Measurements from ENCODE around the gene HNRNPK.

The HNRNPK gene

DNA sequence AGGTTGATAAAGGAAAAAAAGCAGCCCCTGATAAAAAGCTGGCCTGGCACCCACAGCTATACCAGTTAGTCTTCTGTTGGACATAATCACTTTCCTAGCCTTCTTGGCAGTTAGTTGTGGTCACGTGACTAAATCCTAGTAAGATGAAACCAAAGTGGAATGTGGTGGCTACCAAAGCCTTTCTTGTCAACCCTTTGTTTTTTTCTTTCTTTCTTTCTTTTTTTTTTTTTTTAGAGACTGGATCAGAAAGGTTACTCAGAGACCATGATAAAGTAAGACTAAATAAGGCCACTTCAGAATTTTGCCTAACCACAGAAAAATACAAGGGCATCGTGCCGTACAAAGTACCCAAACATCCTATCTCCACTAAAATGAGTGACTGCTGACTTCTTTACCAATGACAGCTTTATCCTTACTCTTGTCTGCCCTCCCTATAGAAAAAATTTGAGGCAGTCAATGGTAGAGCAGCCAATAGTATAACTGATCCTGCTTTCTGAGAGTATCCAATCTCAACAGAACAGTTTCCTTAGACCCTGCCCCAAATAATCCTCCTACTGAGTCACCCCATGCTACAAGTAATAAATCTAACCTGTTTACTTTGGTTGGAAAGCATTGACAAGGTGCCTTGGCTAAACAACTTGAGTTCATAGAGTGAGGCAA lies 44.6 kb downstream of the HNRNPK start:
- H3K27me3 ChIP-seq (ENCODE audit: insufficient read depth, poor library complexity, severe bottlenecking), result no peaks in the 10 kb centered on the region
- peak overlapping the region; percentile 41 for H3K27ac ChIP-seq (replicated peaks)
- DNase-seq (ENCODE audit: low read depth in 1 of 2, low spot score in 1 of 2), result no peak
- H3K4me3 ChIP-seq (replicated peaks; ENCODE audit: insufficient read depth, low read length), result no peak overlapping the region
- TF ChIP-seq GABPA (IDR thresholded peaks at IDR 0.05; ENCODE audit: low read depth) (no peak), POLR2AphosphoS5 (IDR thresholded peaks at IDR 0.05; ENCODE audit: low read depth) (no peak), SPI1 (IDR thresholded peaks at IDR 0.05; ENCODE audit: borderline replicate concordance, low read depth) (no peak)
- TF ChIP-seq, protein P1, sequence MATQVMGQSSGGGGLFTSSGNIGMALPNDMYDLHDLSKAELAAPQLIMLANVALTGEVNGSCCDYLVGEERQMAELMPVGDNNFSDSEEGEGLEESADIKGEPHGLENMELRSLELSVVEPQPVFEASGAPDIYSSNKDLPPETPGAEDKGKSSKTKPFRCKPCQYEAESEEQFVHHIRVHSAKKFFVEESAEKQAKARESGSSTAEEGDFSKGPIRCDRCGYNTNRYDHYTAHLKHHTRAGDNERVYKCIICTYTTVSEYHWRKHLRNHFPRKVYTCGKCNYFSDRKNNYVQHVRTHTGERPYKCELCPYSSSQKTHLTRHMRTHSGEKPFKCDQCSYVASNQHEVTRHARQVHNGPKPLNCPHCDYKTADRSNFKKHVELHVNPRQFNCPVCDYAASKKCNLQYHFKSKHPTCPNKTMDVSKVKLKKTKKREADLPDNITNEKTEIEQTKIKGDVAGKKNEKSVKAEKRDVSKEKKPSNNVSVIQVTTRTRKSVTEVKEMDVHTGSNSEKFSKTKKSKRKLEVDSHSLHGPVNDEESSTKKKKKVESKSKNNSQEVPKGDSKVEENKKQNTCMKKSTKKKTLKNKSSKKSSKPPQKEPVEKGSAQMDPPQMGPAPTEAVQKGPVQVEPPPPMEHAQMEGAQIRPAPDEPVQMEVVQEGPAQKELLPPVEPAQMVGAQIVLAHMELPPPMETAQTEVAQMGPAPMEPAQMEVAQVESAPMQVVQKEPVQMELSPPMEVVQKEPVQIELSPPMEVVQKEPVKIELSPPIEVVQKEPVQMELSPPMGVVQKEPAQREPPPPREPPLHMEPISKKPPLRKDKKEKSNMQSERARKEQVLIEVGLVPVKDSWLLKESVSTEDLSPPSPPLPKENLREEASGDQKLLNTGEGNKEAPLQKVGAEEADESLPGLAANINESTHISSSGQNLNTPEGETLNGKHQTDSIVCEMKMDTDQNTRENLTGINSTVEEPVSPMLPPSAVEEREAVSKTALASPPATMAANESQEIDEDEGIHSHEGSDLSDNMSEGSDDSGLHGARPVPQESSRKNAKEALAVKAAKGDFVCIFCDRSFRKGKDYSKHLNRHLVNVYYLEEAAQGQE (IDR thresholded peaks at IDR 0.05; ENCODE audit: insufficient replicate concordance, low read depth), result no peak
- TF ChIP-seq, protein P2, sequence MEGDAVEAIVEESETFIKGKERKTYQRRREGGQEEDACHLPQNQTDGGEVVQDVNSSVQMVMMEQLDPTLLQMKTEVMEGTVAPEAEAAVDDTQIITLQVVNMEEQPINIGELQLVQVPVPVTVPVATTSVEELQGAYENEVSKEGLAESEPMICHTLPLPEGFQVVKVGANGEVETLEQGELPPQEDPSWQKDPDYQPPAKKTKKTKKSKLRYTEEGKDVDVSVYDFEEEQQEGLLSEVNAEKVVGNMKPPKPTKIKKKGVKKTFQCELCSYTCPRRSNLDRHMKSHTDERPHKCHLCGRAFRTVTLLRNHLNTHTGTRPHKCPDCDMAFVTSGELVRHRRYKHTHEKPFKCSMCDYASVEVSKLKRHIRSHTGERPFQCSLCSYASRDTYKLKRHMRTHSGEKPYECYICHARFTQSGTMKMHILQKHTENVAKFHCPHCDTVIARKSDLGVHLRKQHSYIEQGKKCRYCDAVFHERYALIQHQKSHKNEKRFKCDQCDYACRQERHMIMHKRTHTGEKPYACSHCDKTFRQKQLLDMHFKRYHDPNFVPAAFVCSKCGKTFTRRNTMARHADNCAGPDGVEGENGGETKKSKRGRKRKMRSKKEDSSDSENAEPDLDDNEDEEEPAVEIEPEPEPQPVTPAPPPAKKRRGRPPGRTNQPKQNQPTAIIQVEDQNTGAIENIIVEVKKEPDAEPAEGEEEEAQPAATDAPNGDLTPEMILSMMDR (IDR thresholded peaks at IDR 0.05; ENCODE audit: insufficient read depth, low read length), result no peak

DNA sequence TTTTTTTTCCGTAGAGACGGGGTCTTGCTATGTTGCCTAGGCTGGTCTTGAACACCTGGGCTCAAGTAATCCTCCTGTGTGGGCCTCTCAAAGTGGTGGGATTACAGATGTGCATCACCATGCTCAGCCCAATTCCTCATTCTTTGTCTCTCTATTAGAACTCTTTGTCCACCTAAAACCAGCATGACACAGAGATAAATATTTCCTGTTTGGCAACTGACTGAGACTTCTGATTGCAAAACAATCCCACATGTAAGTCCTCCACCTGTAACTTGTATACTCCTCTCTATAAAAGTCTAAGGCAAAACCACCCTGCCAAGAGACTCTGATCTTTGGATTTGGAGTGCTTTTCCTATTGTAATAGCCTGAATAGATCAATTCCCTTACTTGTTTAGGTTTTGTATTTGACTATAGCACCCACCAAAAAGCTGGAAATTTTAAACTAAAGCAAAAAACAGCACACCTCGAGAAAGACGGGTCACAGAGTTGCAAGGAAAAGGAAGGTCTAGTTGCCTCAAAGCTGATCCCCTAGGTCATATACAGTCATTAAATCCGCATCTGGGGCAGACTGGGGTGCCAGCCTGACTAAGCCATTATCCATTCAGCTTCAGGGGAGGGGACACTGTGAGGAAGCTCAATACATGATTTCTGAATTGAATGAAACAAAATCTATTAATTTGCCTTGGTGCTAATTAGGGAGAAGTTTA lies 45.3 kb downstream of the HNRNPK start:
- Histone ChIP-seq H3K27ac (replicated peaks) (peak overlapping the region; percentile 41), H3K4me3 (replicated peaks; ENCODE audit: insufficient read depth, low read length) (no peak overlapping the region), H3K27me3 (ENCODE audit: insufficient read depth, poor library complexity, severe bottlenecking) (no peaks in the 10 kb centered on the region)
- no peak for TF ChIP-seq POLR2AphosphoS5 (IDR thresholded peaks at IDR 0.05; ENCODE audit: low read depth)
- TF ChIP-seq SPI1 (IDR thresholded peaks at IDR 0.05; ENCODE audit: borderline replicate concordance, low read depth), result peak; percentile 50; the same call in 1 of the 2 replicates
- peak in 1 of 2 experiments; percentile 64 for DNase-seq (ENCODE audit: low read depth in 1 of 2, low spot score in 1 of 2)

DNA sequence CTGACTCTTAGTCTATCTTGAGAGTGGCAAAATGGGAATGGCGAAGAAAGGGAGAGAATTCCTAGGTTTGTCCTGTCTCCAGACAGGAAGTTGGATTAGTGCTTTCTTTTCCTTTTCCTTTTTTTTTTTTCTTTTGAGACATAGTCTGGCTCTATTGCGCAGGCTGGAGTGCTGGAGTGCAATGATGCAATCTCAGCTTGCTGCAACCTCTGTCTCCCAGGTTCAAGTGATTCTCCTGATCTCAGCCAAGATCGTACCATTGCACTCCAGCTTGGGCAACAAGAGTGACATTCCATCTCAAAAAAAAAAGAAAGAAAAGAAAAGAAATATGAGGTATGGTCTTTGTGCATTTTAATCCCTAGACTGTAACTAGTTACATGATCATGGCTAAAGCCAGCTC lies 46.2 kb downstream of the HNRNPK start:
- no peak overlapping the region for H3K4me3 ChIP-seq (replicated peaks; ENCODE audit: insufficient read depth, low read length)
- DNase-seq (ENCODE audit: low read depth in 1 of 2, low spot score in 1 of 2), result peak; percentile 47 to 70
- no peaks in the 10 kb centered on the region for H3K27me3 ChIP-seq (ENCODE audit: insufficient read depth, poor library complexity, severe bottlenecking)
- TF ChIP-seq SPI1 (IDR thresholded peaks at IDR 0.05; ENCODE audit: borderline replicate concordance, low read depth) (no peak), GABPA (IDR thresholded peaks at IDR 0.05; ENCODE audit: low read depth) (no peak), POLR2AphosphoS5 (IDR thresholded peaks at IDR 0.05; ENCODE audit: low read depth) (no peak)
- TF ChIP-seq, protein P1 (IDR thresholded peaks at IDR 0.05; ENCODE audit: insufficient replicate concordance, low read depth), result no peak
- TF ChIP-seq, protein P2 (IDR thresholded peaks at IDR 0.05; ENCODE audit: insufficient read depth, low read length), result no peak
- peak overlapping the region; percentile 39 for H3K27ac ChIP-seq (replicated peaks)

DNA sequence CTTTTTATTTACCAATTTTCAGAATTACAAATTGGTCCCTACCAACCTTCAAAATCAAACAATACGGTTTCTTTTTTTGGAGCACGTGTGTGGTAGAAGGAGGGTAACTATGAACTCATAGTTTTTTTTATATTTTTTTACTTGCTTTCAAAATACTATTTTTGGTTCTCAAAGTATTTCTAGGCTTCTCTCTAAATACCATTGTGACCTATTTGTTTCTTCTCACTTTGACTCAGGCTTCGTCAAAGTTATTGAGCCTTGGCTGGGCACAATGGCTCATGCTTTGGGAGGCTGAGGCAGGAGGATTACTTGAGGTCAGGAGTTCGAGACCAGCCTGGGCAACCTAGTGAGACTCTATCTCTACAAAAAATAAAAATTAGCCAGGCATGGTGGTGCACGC lies 47.2 kb downstream of the HNRNPK start:
- TF ChIP-seq, protein P2 (IDR thresholded peaks at IDR 0.05; ENCODE audit: insufficient read depth, low read length), result no peak
- TF ChIP-seq, protein P1 (IDR thresholded peaks at IDR 0.05; ENCODE audit: insufficient replicate concordance, low read depth), result no peak
- TF ChIP-seq SPI1 (IDR thresholded peaks at IDR 0.05; ENCODE audit: borderline replicate concordance, low read depth), result no peak
- TF ChIP-seq GABPA (IDR thresholded peaks at IDR 0.05; ENCODE audit: low read depth), result no peak
- TF ChIP-seq POLR2AphosphoS5 (IDR thresholded peaks at IDR 0.05; ENCODE audit: low read depth), result no peak
- no peak overlapping the region; the same call in 1 of the 2 replicates for H3K27ac ChIP-seq (replicated peaks)

More for the DNA sequence above, 47.2 kb downstream of the HNRNPK start:
- Histone ChIP-seq H3K4me3 (replicated peaks; ENCODE audit: insufficient read depth, low read length) (no peak overlapping the region), H3K27me3 (ENCODE audit: insufficient read depth, poor library complexity, severe bottlenecking) (no peaks in the 10 kb centered on the region)
- DNase-seq (ENCODE audit: low read depth in 1 of 2, low spot score in 1 of 2), result no peak

Measured in HL-60 (cell line).